Skeletal muscle tissue (tissue), 4 donors: Measurements from ENCODE around the gene DLK2. TPM values are rescaled to one million over a fixed set of nuclear protein-coding genes. Genes with fewer than 3 reads are reported as not detected.
A peak's percentile ranks its signal among the peaks of the same experiment; 100 is the strongest.

ENCODE experiments used
- H3K27ac ChIP-seq: one replicate; pipeline ENCODE4 v1.7.0; 2013; ENCODE audit warnings: mild to moderate bottlenecking, low read depth, low read length, inconsistent platforms
- H3K27me3 ChIP-seq, 3 donors: one replicate each; pipeline ENCODE4 v1.7.0; 2013; ENCODE audit warnings: low read length in 3 of 3; ENCODE audit not compliant: control insufficient read depth in 3 of 3, insufficient read depth in 3 of 3
- H3K36me3 ChIP-seq, 3 donors: one replicate each; pipeline ENCODE4 v1.7.0; 2013; ENCODE audit warnings: low read length in 3 of 3; ENCODE audit not compliant: control insufficient read depth in 3 of 3, insufficient read depth in 3 of 3
- H3K4me1 ChIP-seq, 3 donors: one replicate each; pipeline ENCODE4 v1.7.0; 2013; ENCODE audit warnings: low read length in 3 of 3, mild to moderate bottlenecking in 3 of 3; ENCODE audit not compliant: control insufficient read depth in 3 of 3, insufficient read depth in 3 of 3
- H3K4me3 ChIP-seq, 3 donors: one replicate each; pipeline ENCODE4 v1.7.0; 2013; ENCODE audit warnings: low read length in 3 of 3
- H3K9ac ChIP-seq, 3 donors: one replicate each; pipeline ENCODE4 v1.7.0; 2013; ENCODE audit warnings: low read length in 3 of 3, mild to moderate bottlenecking in 3 of 3, moderate library complexity in 2 of 3, low read depth in 1 of 3
- H3K9me3 ChIP-seq, 3 donors: one replicate each; pipeline ENCODE4 v1.7.0; 2013; ENCODE audit warnings: low read length in 3 of 3; ENCODE audit not compliant: control insufficient read depth in 3 of 3
- total RNA-seq: library from RNA; depleted of rRNA; stranded (reverse); fragments of >200 nt; gene quantifications from one replicate; pipeline ENCODE4 v1.2.3, GENCODE V29; 2014
- donor health status: Osteomylitis.

The DLK2 gene
- total RNA-seq, 1 donor from 2014 or later, result 1.6 TPM

DNA sequence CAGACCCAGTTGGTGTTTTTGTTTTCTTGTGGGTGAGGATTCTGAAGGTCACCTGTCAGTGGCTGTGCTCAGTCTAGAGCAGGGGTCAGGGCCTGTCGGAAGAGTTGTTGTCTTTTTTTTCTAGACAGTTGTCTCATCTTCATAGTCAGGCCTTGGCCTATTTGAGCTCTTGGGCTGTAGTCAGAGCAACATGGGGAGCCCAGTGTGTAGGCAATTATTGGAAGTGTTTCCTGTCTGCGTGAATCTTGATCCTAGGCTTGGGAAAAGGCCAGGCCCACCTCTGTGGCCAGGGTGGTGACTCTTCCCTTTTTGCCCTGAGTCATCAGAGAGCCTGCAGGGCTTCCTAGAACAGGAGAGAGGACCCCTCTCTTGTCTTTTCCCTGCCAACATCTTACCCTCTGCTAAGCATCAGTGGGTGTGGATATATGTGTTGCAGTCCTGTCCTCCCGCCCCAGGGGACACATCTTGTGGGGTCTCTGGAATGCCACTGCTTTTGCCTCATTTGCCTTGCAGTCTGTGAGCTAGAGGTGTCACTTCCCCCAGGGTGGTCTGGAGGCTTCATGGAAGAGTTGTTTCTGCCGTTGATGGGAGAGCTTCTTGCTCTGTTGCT lies 33.4 kb upstream of the DLK2 start:
- H3K27ac ChIP-seq, result peak overlapping the region; percentile 61
- peaks cover 0 to 6% (median 0%) of the 10 kb centered on the region in 3 donors for H3K36me3 ChIP-seq
- peak overlapping the region in 2 of 3 donors; percentile 40 to 47 for H3K9ac ChIP-seq
- no peaks in the 10 kb centered on the region for H3K9me3 ChIP-seq
- H3K27me3 ChIP-seq, result no peaks in the 10 kb centered on the region
- no peak overlapping the region for H3K4me3 ChIP-seq
- H3K4me1 ChIP-seq, result peaks cover 24 to 42% (median 29%) of the 10 kb centered on the region in 3 donors

DNA sequence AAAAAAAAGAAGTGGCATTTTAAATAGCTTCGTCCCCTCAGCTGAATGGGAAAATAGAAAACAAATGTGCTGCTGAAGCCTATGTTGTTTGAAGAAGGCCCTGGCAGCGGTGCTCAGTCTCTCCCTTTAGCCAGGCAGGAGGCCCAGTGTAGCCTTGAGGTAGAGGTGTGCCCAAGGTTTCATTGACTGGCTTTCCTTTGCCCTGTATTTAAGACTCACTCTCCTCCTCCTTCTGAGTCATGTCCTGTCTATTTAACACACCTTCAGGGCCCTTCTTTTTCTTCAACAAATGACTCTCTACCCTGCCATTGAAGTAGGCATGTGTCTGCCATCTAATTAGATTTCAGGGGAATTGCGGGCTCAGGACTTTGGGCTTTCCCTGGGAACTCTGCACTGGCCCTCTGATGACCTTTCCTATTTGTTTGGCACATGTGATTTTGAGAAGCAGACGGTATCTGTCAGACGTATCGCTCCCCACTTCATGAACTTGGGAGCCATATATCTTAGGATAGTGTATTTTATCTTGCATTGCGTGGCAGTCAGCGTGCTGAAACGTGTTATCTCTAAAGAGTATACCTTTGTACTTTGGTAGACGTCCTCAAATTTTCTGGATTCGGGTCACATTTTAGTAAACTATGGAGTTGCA lies 26.4 kb upstream of the DLK2 start:
- Histone ChIP-seq H3K27me3 (no peaks in the 10 kb centered on the region), H3K36me3 (peaks cover 0 to 5% (median under 1%) of the 10 kb centered on the region in 3 donors), H3K4me3 (no peak overlapping the region), H3K27ac (no peak overlapping the region), H3K4me1 (peaks cover 16 to 32% (median 20%) of the 10 kb centered on the region in 3 donors), H3K9ac (peak overlapping the region in 1 of 3 donors; percentile 9), H3K9me3 (no peaks in the 10 kb centered on the region)

DNA sequence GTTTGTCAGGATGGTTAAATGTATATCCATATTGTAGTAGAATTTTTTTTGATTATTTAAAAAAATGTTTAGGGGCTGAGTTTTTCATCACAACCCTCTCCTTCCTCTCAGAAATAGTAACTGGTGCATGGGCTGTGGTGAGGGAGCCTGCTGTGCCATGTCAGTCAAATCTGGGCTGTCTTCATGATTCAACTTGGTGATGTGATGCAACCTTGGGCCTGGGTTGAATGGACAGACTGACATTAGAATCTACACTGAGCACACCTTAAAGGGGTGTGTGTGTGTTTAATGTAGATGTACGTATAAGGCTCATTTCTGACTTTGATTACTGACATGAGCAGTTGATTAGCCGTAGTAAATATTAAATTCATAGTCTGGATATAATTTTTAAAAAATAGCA lies 25.7 kb upstream of the DLK2 start:
- H3K4me3 ChIP-seq, result no peak overlapping the region
- H3K4me1 ChIP-seq, result peaks cover 16 to 34% (median 20%) of the 10 kb centered on the region in 3 donors
- H3K9ac ChIP-seq, result no peak overlapping the region
- no peaks in the 10 kb centered on the region for H3K27me3 ChIP-seq
- no peak overlapping the region for H3K27ac ChIP-seq
- H3K36me3 ChIP-seq, result peaks cover 0 to 5% (median 0%) of the 10 kb centered on the region in 3 donors
- H3K9me3 ChIP-seq, result no peaks in the 10 kb centered on the region

DNA sequence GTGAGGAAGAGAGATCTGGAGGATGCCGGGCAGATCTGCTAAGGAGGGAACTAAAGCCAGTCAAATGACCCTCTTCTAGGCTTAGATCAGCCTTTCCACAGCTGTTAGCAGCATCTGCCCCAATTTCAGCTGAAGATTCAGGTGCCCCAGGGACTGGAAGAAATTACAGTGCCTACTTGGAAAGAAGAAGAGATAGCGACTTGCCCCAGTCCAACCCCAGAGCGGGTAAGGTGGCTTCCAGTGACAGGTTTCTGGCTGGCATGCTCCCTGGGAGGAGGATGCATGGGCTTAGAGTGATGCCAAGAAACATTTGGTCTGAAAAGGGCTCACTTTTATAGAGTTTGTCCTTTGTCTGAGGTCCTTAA lies 22.6 kb upstream of the DLK2 start:
- Histone ChIP-seq H3K9me3 (no peaks in the 10 kb centered on the region), H3K4me1 (peaks cover 16 to 34% (median 20%) of the 10 kb centered on the region in 3 donors)

DNA sequence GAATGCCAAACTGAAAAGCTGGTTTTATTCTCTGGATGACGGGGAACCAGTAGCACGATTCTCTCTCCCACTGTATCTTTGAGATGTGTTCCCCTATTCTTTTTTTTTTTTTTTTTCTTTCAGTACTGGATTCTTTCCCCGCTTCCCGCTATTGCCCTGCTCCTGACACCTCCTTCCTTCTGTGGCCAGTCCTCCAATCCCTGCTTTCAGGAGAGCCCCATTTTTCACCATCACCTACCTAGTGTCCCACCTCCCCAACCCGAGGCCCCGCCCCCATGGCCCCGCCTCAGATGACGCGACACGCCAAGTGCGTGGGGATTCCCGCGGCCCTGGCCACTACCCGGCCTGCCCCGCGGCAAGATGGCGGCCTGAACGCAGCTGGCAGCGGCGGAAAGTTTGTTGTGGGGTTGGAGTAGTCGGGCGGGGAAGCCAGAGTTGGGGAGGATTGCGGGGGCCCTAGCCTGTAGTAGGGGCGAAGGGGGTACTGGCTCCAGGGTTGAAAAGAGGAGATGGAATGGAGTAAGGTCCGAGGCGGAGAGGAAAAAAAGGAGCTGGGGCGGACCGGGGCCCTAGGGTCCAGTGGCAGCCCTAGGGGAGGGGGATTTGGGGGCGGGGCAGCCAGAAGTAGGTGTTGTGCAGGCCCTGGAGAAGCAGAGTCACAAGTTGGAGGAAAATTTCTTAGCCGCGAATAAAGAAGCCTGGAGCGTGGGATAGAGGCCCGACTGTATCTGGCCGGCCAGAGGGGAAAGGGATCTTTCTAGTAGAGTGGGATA lies 22.1 kb upstream of the DLK2 start, which contains the start of gene TJAP1:
TJAP1 (plus strand) TSS at position 336 of the 773 bp plus-strand sequence. CDS start 21,432 bp downstream, outside the sequence.
- Histone ChIP-seq H3K4me3 (peak within 1 kb of the TSS; percentile 79 to 93 (median 80)), H3K9ac (peak within 1 kb of the TSS; percentile 83 to 91 (median 86)), H3K4me1 (peaks cover 16 to 34% (median 20%) of the 10 kb centered on the region in 3 donors), H3K27me3 (no peaks in the 10 kb centered on the region), H3K9me3 (no peaks in the 10 kb centered on the region), H3K36me3 (peaks cover 0 to 5% (median 0%) of the 10 kb centered on the region in 3 donors), H3K27ac (peak within 1 kb of the TSS; percentile 82)

More for the DNA sequence above, 22.6 kb upstream of the DLK2 start:
- Histone ChIP-seq H3K4me3 (peak overlapping the region; percentile 79 to 93 (median 80)), H3K9ac (peak overlapping the region; percentile 83 to 91 (median 86)), H3K27ac (peak overlapping the region; percentile 82), H3K27me3 (no peaks in the 10 kb centered on the region), H3K36me3 (peaks cover 0 to 5% (median 0%) of the 10 kb centered on the region in 3 donors)

DNA sequence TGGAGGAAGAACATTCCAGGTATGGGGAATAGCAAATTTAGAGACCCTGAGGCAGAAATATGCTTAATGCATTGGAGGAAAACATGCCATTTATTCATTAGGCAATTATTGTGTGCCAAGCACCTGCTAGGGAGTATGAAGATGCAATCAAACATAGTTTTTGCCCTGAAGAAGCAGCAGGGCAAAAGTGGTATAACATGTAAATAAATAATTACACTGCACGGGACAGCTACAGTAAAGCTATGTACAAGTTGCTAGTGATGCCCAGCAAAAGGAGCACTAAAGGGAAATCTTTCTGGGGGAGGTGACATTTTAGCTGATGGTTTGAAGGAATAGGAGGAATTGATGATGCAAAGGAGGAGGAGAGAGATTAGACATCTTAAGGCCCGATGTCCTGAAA lies 21.4 kb upstream of the DLK2 start:
- Histone ChIP-seq H3K36me3 (peaks cover 0 to 5% (median 0%) of the 10 kb centered on the region in 3 donors), H3K27ac (peak overlapping the region; percentile 82), H3K9me3 (no peaks in the 10 kb centered on the region), H3K4me3 (peak overlapping the region; percentile 74 to 80 (median 79)), H3K27me3 (no peaks in the 10 kb centered on the region), H3K4me1 (peaks cover 16 to 31% (median 20%) of the 10 kb centered on the region in 3 donors), H3K9ac (peak overlapping the region in 2 of 3 donors; percentile 83 to 86)

DNA sequence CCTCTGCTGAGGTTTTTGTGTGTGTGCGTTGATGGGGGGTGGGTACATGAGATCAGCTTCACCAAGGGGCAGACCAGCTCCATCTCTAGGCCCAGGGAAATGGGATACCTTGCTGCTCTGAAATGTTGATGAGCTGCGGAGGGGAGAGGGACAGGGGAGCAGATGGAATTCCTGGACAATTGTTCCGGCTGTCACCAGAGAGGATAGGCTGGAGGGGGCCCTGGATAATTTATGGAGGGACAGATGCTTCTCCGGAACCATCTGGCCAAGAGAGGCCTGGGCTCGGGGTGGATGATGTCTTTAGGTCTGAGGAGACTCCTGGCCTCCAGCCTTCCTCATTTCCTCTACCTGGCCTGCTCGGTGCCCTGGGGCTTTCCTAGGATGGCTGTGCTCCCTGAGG lies 20.2 kb upstream of the DLK2 start:
- peaks cover 16 to 25% (median 20%) of the 10 kb centered on the region in 3 donors for H3K4me1 ChIP-seq
- no peak overlapping the region for H3K27ac ChIP-seq
- no peak overlapping the region for H3K4me3 ChIP-seq
- H3K9me3 ChIP-seq, result no peaks in the 10 kb centered on the region
- no peaks in the 10 kb centered on the region for H3K27me3 ChIP-seq
- H3K9ac ChIP-seq, result no peak overlapping the region
- H3K36me3 ChIP-seq, result peaks cover 0 to 5% (median 0%) of the 10 kb centered on the region in 3 donors

DNA sequence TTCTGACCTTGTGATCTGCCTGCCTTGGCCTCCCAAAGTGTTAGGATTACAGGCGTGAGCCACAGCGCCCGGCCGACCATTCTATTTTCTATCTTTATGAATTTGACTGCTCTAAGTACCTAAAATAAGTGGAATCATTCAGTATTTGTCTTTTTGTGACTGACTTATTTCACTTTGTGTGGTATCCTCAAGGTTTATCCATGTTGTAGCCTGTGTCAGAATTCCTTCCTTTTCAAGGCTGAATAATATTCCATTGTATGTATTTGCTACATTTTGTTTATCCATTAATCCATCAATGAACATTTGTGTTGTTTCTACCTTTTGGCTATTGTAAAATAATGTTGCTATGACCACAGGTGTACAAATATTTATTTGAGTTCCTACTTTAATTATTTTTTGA lies 17.2 kb upstream of the DLK2 start:
- Histone ChIP-seq H3K4me3 (no peak overlapping the region), H3K9ac (no peak overlapping the region), H3K36me3 (no peaks in the 10 kb centered on the region), H3K4me1 (peaks cover 0 to 7% (median 2%) of the 10 kb centered on the region in 3 donors), H3K27ac (no peak overlapping the region), H3K27me3 (peaks cover 0 to 7% (median 3%) of the 10 kb centered on the region in 3 donors), H3K9me3 (no peaks in the 10 kb centered on the region)

DNA sequence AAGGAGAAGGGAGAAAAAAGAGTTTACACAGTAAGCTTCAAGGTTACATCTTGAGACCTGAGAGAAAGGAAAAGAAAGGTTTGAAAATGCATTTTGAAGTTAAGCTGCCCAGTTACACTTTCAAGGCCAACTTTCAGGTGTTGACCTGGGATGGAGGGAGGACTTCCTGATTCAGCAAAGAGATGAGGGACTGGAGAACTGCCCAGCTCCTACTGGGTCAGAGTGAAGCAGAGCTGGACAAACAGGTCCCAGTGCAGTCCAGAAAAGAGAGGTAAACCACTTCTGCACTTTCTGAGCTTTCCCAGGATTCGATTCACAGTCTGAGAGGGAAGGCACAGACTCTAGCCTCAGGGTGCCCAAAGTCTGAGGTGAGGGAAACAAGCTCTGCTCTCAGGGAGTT lies 16.1 kb upstream of the DLK2 start:
- H3K9me3 ChIP-seq, result no peaks in the 10 kb centered on the region
- peaks cover 0 to 7% (median 3%) of the 10 kb centered on the region in 3 donors for H3K27me3 ChIP-seq
- H3K4me1 ChIP-seq, result no peaks in the 10 kb centered on the region
- no peaks in the 10 kb centered on the region for H3K36me3 ChIP-seq
- no peak overlapping the region for H3K9ac ChIP-seq
- H3K4me3 ChIP-seq, result no peak overlapping the region
- no peak overlapping the region for H3K27ac ChIP-seq
